Endothelial cell of umbilical vein (primary cell): ENCODE data around the gene ACTL10. TPM values are rescaled to one million over a fixed set of nuclear protein-coding genes. Genes with fewer than 3 reads are reported as not detected.

ENCODE experiments used
- BruUV-seq: library from RNA; stranded (reverse); fragments of 400-500 nt; replicated peaks from 2 replicates; lab custom pipeline; 2021; lab: Mats Ljungman, UMichigan
- CTCF ChIA-PET: fragments of 300-600, 350-600 bp; sonication (Branson Sonifier 250); formaldehyde crosslinking; loops from one replicate; lab custom pipeline; 2021; ENCODE audit warnings: antibody characterized with exemption, inconsistent platforms; lab: Charles Lee
- POLR2A ChIA-PET: fragments of 300-600, 350-600 bp; sonication (Branson Sonifier 250); formaldehyde crosslinking; loops from one replicate; lab custom pipeline; 2021; ENCODE audit warnings: antibody characterized with exemption, inconsistent platforms; lab: Charles Lee
- DNase-seq: peaks from one replicate; pipeline ENCODE4 v3.0.0-alpha.2; 2011; ENCODE audit warnings: low read depth, low spot score
- FAIRE-seq: peaks from 2 replicates; lab custom pipeline; 2011; peaks lifted over from hg19 to GRCh38; lab: Jason Lieb, UNC
- H2AFZ ChIP-seq: 2 replicates; pipeline ENCODE4 v1.6.0; 2012; ENCODE audit warnings: low read depth, low read length, control low read depth, inconsistent platforms
- H3K27ac ChIP-seq: 2 replicates; pipeline ENCODE4 v1.5.1; 2011; ENCODE audit warnings: low read depth, mild to moderate bottlenecking, control low read depth, low read length, moderate library complexity; ENCODE audit not compliant: insufficient read depth
- H3K27me3 ChIP-seq, 2 experiments: 2 replicates each; pipeline versions ENCODE4 v1.6.0 to v1.6.1; 2011; ENCODE audit warnings: low read length in 2 of 2, mixed read lengths in 1 of 2; ENCODE audit not compliant: control insufficient read depth in 2 of 2, insufficient read depth in 2 of 2
- H3K36me3 ChIP-seq, 2 experiments: 2 replicates in 1 of 2; 3 replicates in 1 of 2; pipeline ENCODE4 v1.5.1; 2011; ENCODE audit warnings: low read length in 2 of 2, mild to moderate bottlenecking in 1 of 2, moderate library complexity in 1 of 2; ENCODE audit not compliant: control insufficient read depth in 2 of 2, insufficient read depth in 2 of 2; ENCODE audit errors: extremely low read depth in 1 of 2
- H3K4me1 ChIP-seq: 3 replicates; pipeline ENCODE4 v1.5.1; 2011; ENCODE audit warnings: mild to moderate bottlenecking, low read length; ENCODE audit not compliant: control insufficient read depth, insufficient read depth; ENCODE audit errors: extremely low read depth
- H3K4me2 ChIP-seq: 2 replicates; pipeline ENCODE4 v1.6.1; 2011; ENCODE audit warnings: low read length, control low read depth, mixed read lengths; ENCODE audit not compliant: insufficient read depth
- H3K4me3 ChIP-seq, 3 experiments: fragments of 200-600 bp in 1 of 3; sonication (generic), shearing (Covaris generic) in 1 of 3; replicated peaks in 1 of 3; 2 replicates each; pipeline ENCODE4 v1.5.1; 2011 to 2016; ENCODE audit warnings: control low read depth in 3 of 3, low read length in 3 of 3, mild to moderate bottlenecking in 2 of 3, inconsistent platforms in 1 of 3, low read depth in 1 of 3, moderate library complexity in 1 of 3; ENCODE audit not compliant: insufficient read depth in 1 of 3
- H3K79me2 ChIP-seq: 2 replicates; pipeline ENCODE4 v1.6.0; 2012; ENCODE audit warnings: low read length, inconsistent platforms; ENCODE audit not compliant: control insufficient read depth, insufficient read depth
- H3K9ac ChIP-seq: replicated peaks from 2 replicates; pipeline ENCODE3; 2011; ENCODE audit warnings: low read length, control low read depth; ENCODE audit not compliant: insufficient read depth; ENCODE audit errors: extremely low read depth
- H3K9me1 ChIP-seq: replicated peaks from 3 replicates; pipeline ENCODE4 v1.6.0; 2011; ENCODE audit warnings: mild to moderate bottlenecking, low read length; ENCODE audit not compliant: control insufficient read depth, insufficient read depth; ENCODE audit errors: extremely low read depth
- H3K9me3 ChIP-seq: replicated peaks from 2 replicates; pipeline ENCODE4 v1.5.1; 2012; ENCODE audit warnings: low read length, inconsistent platforms; ENCODE audit not compliant: control insufficient read depth, insufficient read depth
- H4K20me1 ChIP-seq: replicated peaks from 2 replicates; pipeline ENCODE3; 2011; ENCODE audit warnings: mild to moderate bottlenecking, low read length; ENCODE audit not compliant: control insufficient read depth, insufficient read depth; ENCODE audit errors: extremely low read depth
- EZH2 ChIP-seq: IDR thresholded peaks from 2 replicates; pipeline ENCODE4 v1.6.1; 2012; ENCODE audit warnings: borderline replicate concordance, low read depth, mild to moderate bottlenecking, moderate library complexity, low read length, inconsistent platforms; ENCODE audit not compliant: severe bottlenecking
- FOS ChIP-seq: IDR thresholded peaks from 2 replicates; pipeline ENCODE4 v1.6.1; 2011; ENCODE audit warnings: mild to moderate bottlenecking, low read length, moderate library complexity, borderline replicate concordance; ENCODE audit not compliant: insufficient read depth
- GATA2 ChIP-seq: IDR thresholded peaks from 2 replicates; pipeline ENCODE4 v1.7.0; 2011; ENCODE audit warnings: low read depth, mild to moderate bottlenecking, moderate library complexity, mixed read lengths, low read length; ENCODE audit not compliant: insufficient read length, insufficient read depth
- JUN ChIP-seq: IDR thresholded peaks from 2 replicates; pipeline ENCODE4 v1.6.1; 2011; ENCODE audit warnings: borderline replicate concordance, low read depth; ENCODE audit not compliant: insufficient read length, insufficient read depth
- MYC ChIP-seq: IDR thresholded peaks from one replicate; pipeline ENCODE4 v1.6.1; 2011; ENCODE audit warnings: mild to moderate bottlenecking, low read depth, low read length
- POLR2A ChIP-seq: IDR thresholded peaks from 2 replicates; pipeline ENCODE4 v1.6.1; 2012; ENCODE audit warnings: low read depth, mild to moderate bottlenecking, control low read depth, low read length
- POLR2AphosphoS5 ChIP-seq: IDR thresholded peaks from 2 replicates; pipeline ENCODE4 v1.6.1; 2012; ENCODE audit warnings: low read depth, mild to moderate bottlenecking, control low read depth, low read length, moderate library complexity; ENCODE audit not compliant: insufficient read depth
- dilution Hi-C: fragments of 300-500 bp; cut with MboI; formaldehyde crosslinking; loops from one replicate; pipeline ENCODE4 v1.15.0; 2019; ENCODE audit warnings: low sequenced_read_pairs; ENCODE audit not compliant: extremely low pct_ligation_motif_present
- intact Hi-C: fragments of 100-400 bp; cut with micrococcal nuclease; formaldehyde crosslinking; loops from one replicate; pipeline ENCODE4 v1.10.0; 2022
- polyA plus RNA-seq, 4 experiments: library from polyadenylated mRNA; depleted of rRNA in 3 of 4; stranded (reverse) in 3 of 4; unstranded in 1 of 4; fragments of >200 nt; gene quantifications; 2 replicates each; pipeline versions ENCODE4 v1.2.1 to v1.2.3, GENCODE V29; 2011 to 2012; ENCODE audit warnings: missing spikeins in 1 of 4
- total RNA-seq: library from RNA; stranded (reverse); gene quantifications from 2 replicates; pipeline ENCODE4 v1.2.3, GENCODE V29; 2021
- TF ChIP-seq, protein P1 (sequence below), 2 donors: IDR thresholded peaks; 1 replicate in 1 of 2; 2 replicates in 1 of 2; pipeline ENCODE4 v1.5.1; 2011; ENCODE audit warnings: low read length in 2 of 2, mild to moderate bottlenecking in 2 of 2, moderate library complexity in 2 of 2, control low read depth in 1 of 2, inconsistent platforms in 1 of 2, low read depth in 1 of 2; ENCODE audit not compliant: insufficient read depth in 1 of 2; ENCODE audit errors: extremely low read depth in 1 of 2
- TF ChIP-seq, protein P2 (sequence below): IDR thresholded peaks from 2 replicates; pipeline ENCODE4 v1.6.1; 2011; ENCODE audit not compliant: insufficient read depth, insufficient read length

The ACTL10 gene
- total and polyA plus RNA-seq, 2 donors (not counting 3 experiments of a cell fraction or from before 2014, with no cell fraction given) = 0.92 to 1.4 TPM

DNA sequence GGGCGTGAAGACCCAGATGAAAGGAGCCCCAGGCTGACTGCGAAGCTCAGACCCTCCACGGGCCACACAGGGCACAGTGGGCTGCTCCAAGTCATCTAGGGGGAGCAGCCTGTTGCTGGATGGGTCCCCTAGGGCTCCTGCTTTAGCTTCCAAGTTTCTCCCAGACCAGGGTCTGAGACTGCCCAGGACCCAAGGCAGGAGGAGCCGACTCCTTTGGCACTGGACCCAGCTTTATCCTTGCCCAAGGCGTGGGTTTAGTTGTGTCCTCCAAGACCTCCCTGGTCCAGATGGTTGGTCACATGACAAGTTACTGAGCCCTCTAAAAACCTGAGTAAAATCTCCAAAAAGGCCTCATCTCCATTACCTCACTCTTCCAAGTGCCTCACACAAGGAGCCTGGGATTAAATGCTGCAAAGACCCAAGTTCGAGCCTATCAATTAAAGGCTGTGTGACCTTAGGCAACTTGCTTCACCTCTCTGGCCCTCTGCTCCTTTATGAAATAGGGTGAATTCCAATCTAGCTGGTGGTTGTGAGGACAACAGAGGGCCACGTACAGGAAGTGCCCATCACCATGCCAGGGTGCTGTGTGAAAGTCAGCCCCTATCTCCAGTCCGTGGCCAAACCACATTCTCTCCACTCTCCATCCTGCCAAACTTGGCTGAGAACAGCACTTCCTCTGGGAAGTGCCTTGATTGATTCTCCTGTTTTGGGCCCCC lies 5.0 kb downstream of the ACTL10 start:
- TF ChIP-seq POLR2AphosphoS5 = no peak
- no peak for TF ChIP-seq GATA2
- no peak for TF ChIP-seq POLR2A
- TF ChIP-seq FOS = no peak
- TF ChIP-seq, protein P1, sequence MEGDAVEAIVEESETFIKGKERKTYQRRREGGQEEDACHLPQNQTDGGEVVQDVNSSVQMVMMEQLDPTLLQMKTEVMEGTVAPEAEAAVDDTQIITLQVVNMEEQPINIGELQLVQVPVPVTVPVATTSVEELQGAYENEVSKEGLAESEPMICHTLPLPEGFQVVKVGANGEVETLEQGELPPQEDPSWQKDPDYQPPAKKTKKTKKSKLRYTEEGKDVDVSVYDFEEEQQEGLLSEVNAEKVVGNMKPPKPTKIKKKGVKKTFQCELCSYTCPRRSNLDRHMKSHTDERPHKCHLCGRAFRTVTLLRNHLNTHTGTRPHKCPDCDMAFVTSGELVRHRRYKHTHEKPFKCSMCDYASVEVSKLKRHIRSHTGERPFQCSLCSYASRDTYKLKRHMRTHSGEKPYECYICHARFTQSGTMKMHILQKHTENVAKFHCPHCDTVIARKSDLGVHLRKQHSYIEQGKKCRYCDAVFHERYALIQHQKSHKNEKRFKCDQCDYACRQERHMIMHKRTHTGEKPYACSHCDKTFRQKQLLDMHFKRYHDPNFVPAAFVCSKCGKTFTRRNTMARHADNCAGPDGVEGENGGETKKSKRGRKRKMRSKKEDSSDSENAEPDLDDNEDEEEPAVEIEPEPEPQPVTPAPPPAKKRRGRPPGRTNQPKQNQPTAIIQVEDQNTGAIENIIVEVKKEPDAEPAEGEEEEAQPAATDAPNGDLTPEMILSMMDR (IDR thresholded peaks at IDR 0.05; ENCODE audit: extremely low read depth in 1 of 2, insufficient read depth in 1 of 2, low read depth in 1 of 2, low read length in 2 of 2) = no peak
- TF ChIP-seq JUN = no peak
- TF ChIP-seq, protein P2, sequence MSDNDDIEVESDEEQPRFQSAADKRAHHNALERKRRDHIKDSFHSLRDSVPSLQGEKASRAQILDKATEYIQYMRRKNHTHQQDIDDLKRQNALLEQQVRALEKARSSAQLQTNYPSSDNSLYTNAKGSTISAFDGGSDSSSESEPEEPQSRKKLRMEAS = no peak
- no peak for TF ChIP-seq EZH2
- TF ChIP-seq MYC = no peak
- Histone ChIP-seq H2AFZ (no peak overlapping the region), H3K9me1 (no peaks in the 10 kb centered on the region), H3K36me3 (peaks cover 0 to 2% of the 10 kb centered on the region in 2 experiments), H3K9me3 (no peaks in the 10 kb centered on the region), H3K27ac (no peak overlapping the region), H3K4me3 (no peak overlapping the region), H3K4me1 (peaks cover 20% of the 10 kb centered on the region), H4K20me1 (no peaks in the 10 kb centered on the region), H3K79me2 (no peaks in the 10 kb centered on the region), H3K27me3 (no peaks in the 10 kb centered on the region), H3K9ac (no peak overlapping the region), H3K4me2 (no peak overlapping the region)
- BruUV-seq = no TSS peak
- intact Hi-C loops (no loop called here), dilution Hi-C loops (no loop called here)
- DNase-seq = no peak
- POLR2A ChIA-PET = no interaction called here
- FAIRE-seq = no peak
- CTCF ChIA-PET = interaction anchor here (1.0 to 1.4 kb wide), 4 partner anchors 12 to 214 kb away, joined by 3 to 4 read pairs (median 4); partner anchors contain the start of gene ZNF341
